Activated naive CD4-positive, alpha-beta T cell treated with anti-CD3 and anti-CD28 coated beads for 36 hours (primary cell): Measurements from ENCODE around the gene CPSF4. TPM values are rescaled to one million over a fixed set of nuclear protein-coding genes. Genes with fewer than 3 reads are reported as not detected.

Experiments
- CTCF ChIA-PET: fragments of 350-600 bp; sonication (Branson Sonifier 250); formaldehyde crosslinking; loops from one replicate; lab custom pipeline; 2021; ENCODE audit warnings: antibody characterized with exemption; lab: Charles Lee
- DNase-seq: peaks from one replicate; pipeline ENCODE4 v3.0.0-alpha.2; 2020
- H3K27ac Mint-ChIP-seq: one replicate; pipeline ENCODE4 v1.8.0; 2021; ENCODE audit warnings: mild to moderate bottlenecking, mixed read lengths
- H3K27me3 Mint-ChIP-seq: one replicate; pipeline ENCODE4 v1.8.0; 2021; ENCODE audit warnings: low read depth, mixed read lengths
- H3K36me3 Mint-ChIP-seq: one replicate; pipeline ENCODE4 v1.8.0; 2021; ENCODE audit warnings: low read depth, mixed read lengths
- H3K4me1 Mint-ChIP-seq: one replicate; pipeline ENCODE4 v1.8.0; 2021; ENCODE audit warnings: low read depth, mixed read lengths
- H3K4me3 Mint-ChIP-seq: one replicate; pipeline ENCODE4 v1.8.0; 2021; ENCODE audit warnings: mild to moderate bottlenecking, moderate library complexity, mixed read lengths
- H3K9me3 Mint-ChIP-seq: one replicate; pipeline ENCODE4 v1.8.0; 2021; ENCODE audit warnings: mixed read lengths
- intact Hi-C: fragments of 100-400 bp; cut with micrococcal nuclease; formaldehyde crosslinking; loops from one replicate; pipeline ENCODE4 v1.15.1; 2023
- total RNA-seq, 2 experiments: library from RNA; stranded (reverse); gene quantifications; one replicate each; pipeline ENCODE4 v1.2.3, GENCODE V29; 2021

Gene CPSF4
- 10 to 100 TPM; 70.6 to 73.5 TPM for total RNA-seq

- peaks cover 20% of the 10 kb centered on the region for H3K36me3 Mint-ChIP-seq
- intact Hi-C loops, result loop anchor here (1.0 to 2.0 kb wide), 5 partner anchors 27 to 66 kb away; partner anchors contain the start of genes ATP5MF, BUD31, PDAP1 and ZKSCAN5
- H3K9me3 Mint-ChIP-seq, result no peaks in the 10 kb centered on the region
- CTCF ChIA-PET, result interaction anchor here (0.5 to 0.7 kb wide), 3 partner anchors 112 to 400 kb away, joined by 3 read pairs; no protein-coding TSS in a partner anchor
- peak within 1 kb of the TSS; percentile 94 for H3K27ac Mint-ChIP-seq
- no peaks in the 10 kb centered on the region for H3K27me3 Mint-ChIP-seq
- H3K4me3 Mint-ChIP-seq, result peak within 1 kb of the TSS; percentile 98
- peak; percentile 95 for DNase-seq
- H3K4me1 Mint-ChIP-seq, result peaks cover 43% of the 10 kb centered on the region
These were observed at the start of gene CPSF4, which contains the start of gene PTCD1 for GRCh38 chr7:99438573-99439480. TSS of gene CPSF4 (plus strand) at chr7:99438943. CDS start at chr7:99439083, 140 bp downstream. TSS of gene PTCD1 (minus strand) at chr7:99438798. CDS start at chr7:99435242, 3,556 bp downstream.

- Mint-ChIP-seq H3K4me3 (no peak overlapping the region), H3K9me3 (no peaks in the 10 kb centered on the region), H3K4me1 (peaks cover 20% of the 10 kb centered on the region), H3K27ac (no peak overlapping the region), H3K36me3 (peaks cover 52% of the 10 kb centered on the region), H3K27me3 (no peaks in the 10 kb centered on the region)
- CTCF ChIA-PET, result no interaction called here
- intact Hi-C loops, result no loop called here
- DNase-seq, result no peak
These were observed 49.0 kb upstream of the CPSF4 start for GRCh38 chr7:99389772-99390171.

GRCh38 chr7:99390941-99391602, 47.7 kb upstream of the CPSF4 start:
- Mint-ChIP-seq H3K27me3 (no peaks in the 10 kb centered on the region), H3K9me3 (no peaks in the 10 kb centered on the region), H3K27ac (peak overlapping the region; percentile 18), H3K4me3 (no peak overlapping the region), H3K4me1 (peaks cover 20% of the 10 kb centered on the region), H3K36me3 (peaks cover 53% of the 10 kb centered on the region)
- CTCF ChIA-PET, result interaction anchor here (0.6 kb wide), 1 partner anchor 1179 kb away, joined by 3 read pairs; no protein-coding TSS in a partner anchor
- DNase-seq, result no peak
- intact Hi-C loops, result no loop called here

- H3K4me3 Mint-ChIP-seq, result no peak overlapping the region
- CTCF ChIA-PET, result interaction anchor here (1.2 kb wide), 1 partner anchor 17 kb away, joined by 3 read pairs; the partner anchor contains the start of genes BUD31 and PDAP1
- H3K4me1 Mint-ChIP-seq, result peaks cover 20% of the 10 kb centered on the region
- H3K27me3 Mint-ChIP-seq, result no peaks in the 10 kb centered on the region
- H3K9me3 Mint-ChIP-seq, result no peaks in the 10 kb centered on the region
- peak overlapping the region; percentile 14 for H3K27ac Mint-ChIP-seq
- no peak for DNase-seq
- H3K36me3 Mint-ChIP-seq, result peaks cover 48% of the 10 kb centered on the region
- intact Hi-C loops, result loop anchor here (1.0 to 2.0 kb wide), 2 partner anchors 11 to 17 kb away; partner anchors contain the start of gene ARPC1B
These were observed 46.7 kb upstream of the CPSF4 start for GRCh38 chr7:99392046-99392445.

- Mint-ChIP-seq H3K9me3 (no peaks in the 10 kb centered on the region), H3K27me3 (no peaks in the 10 kb centered on the region), H3K36me3 (peaks cover 46% of the 10 kb centered on the region), H3K27ac (peak overlapping the region; percentile 85), H3K4me3 (peak overlapping the region; percentile 63), H3K4me1 (peaks cover 20% of the 10 kb centered on the region)
- intact Hi-C loops, result loop anchor here (1.0 to 2.0 kb wide), 3 partner anchors 12 to 18 kb away; partner anchors contain the start of genes ARPC1B, BUD31 and PDAP1
- DNase-seq, result peak; percentile 79
- CTCF ChIA-PET, result interaction anchor here (0.5 to 1.2 kb wide), 3 partner anchors 11 to 27 kb away, joined by 3 to 4 read pairs (median 4); partner anchors contain the start of genes BUD31 and PDAP1
These were observed 45.9 kb upstream of the CPSF4 start for GRCh38 chr7:99392659-99393354.

- intact Hi-C loops, result loop anchor here (1.0 to 2.0 kb wide), 2 partner anchors 15 to 19 kb away; partner anchors contain the start of genes ARPC1B, BUD31 and PDAP1
- Mint-ChIP-seq H3K27ac (peak overlapping the region; percentile 85), H3K36me3 (peaks cover 44% of the 10 kb centered on the region), H3K9me3 (no peaks in the 10 kb centered on the region), H3K4me3 (peak overlapping the region; percentile 63), H3K27me3 (no peaks in the 10 kb centered on the region), H3K4me1 (peaks cover 21% of the 10 kb centered on the region)
- no peak for DNase-seq
- CTCF ChIA-PET, result interaction anchor here (0.5 to 0.9 kb wide), 2 partner anchors 12 to 28 kb away, joined by 4 read pairs; no protein-coding TSS in a partner anchor
These were observed 45.2 kb upstream of the CPSF4 start for GRCh38 chr7:99393355-99394187.

GRCh38 chr7:99394188-99394502, 44.6 kb upstream of the CPSF4 start:
- Mint-ChIP-seq H3K27me3 (no peaks in the 10 kb centered on the region), H3K4me1 (peaks cover 22% of the 10 kb centered on the region), H3K36me3 (peaks cover 49% of the 10 kb centered on the region), H3K9me3 (no peaks in the 10 kb centered on the region), H3K27ac (peak overlapping the region; percentile 39), H3K4me3 (peak overlapping the region; percentile 32)
- CTCF ChIA-PET, result no interaction called here
- DNase-seq, result no peak
- intact Hi-C loops, result no loop called here

- Mint-ChIP-seq H3K36me3 (peaks cover 51% of the 10 kb centered on the region), H3K27me3 (no peaks in the 10 kb centered on the region), H3K9me3 (no peaks in the 10 kb centered on the region), H3K27ac (peak overlapping the region; percentile 63), H3K4me3 (no peak overlapping the region), H3K4me1 (peaks cover 24% of the 10 kb centered on the region)
- no peak for DNase-seq
- intact Hi-C loops, result no loop called here
- CTCF ChIA-PET, result no interaction called here
These were observed 43.0 kb upstream of the CPSF4 start for GRCh38 chr7:99395616-99396327.

GRCh38 chr7:99396418-99397296, 42.1 kb upstream of the CPSF4 start:
- DNase-seq, result no peak
- intact Hi-C loops, result no loop called here
- Mint-ChIP-seq H3K4me1 (peaks cover 22% of the 10 kb centered on the region), H3K27ac (peak overlapping the region; percentile 55), H3K27me3 (no peaks in the 10 kb centered on the region), H3K36me3 (peaks cover 52% of the 10 kb centered on the region), H3K4me3 (no peak overlapping the region), H3K9me3 (no peaks in the 10 kb centered on the region)
- CTCF ChIA-PET, result no interaction called here
